HEK293 (cell line): ENCODE results near the gene NEURL2.

Experiments used
- CTCF ChIA-PET: fragments of 350-600 bp; formaldehyde crosslinking; extraction: SDS; loops from one replicate; lab custom pipeline; 2021; ENCODE audit warnings: antibody characterized with exemption; lab: Yijun Ruan, JAX
- POLR2A ChIA-PET: fragments of 300-600 bp; formaldehyde crosslinking; extraction: SDS; loops from one replicate; lab custom pipeline; 2020; ENCODE audit warnings: antibody characterized with exemption, inconsistent platforms; lab: Yijun Ruan, JAX
- H3K27ac ChIP-seq: fragments of 200-500 bp; sonication (Bioruptor generic); 2 replicates; pipeline ENCODE4 v1.5.1; 2014; ENCODE audit warnings: low read depth, low read length, control low read depth, inconsistent platforms; ENCODE audit errors: extremely low read depth
- H3K36me3 ChIP-seq, 2 experiments: fragments of 200-500 bp in 1 of 2; sonication (Bioruptor generic) in 1 of 2; 1 replicate in 1 of 2; 2 replicates in 1 of 2; pipeline ENCODE4 v1.5.1; 2014 to 2017; ENCODE audit warnings: inconsistent platforms in 2 of 2, low read length in 2 of 2; ENCODE audit not compliant: control insufficient read depth in 2 of 2, insufficient read depth in 1 of 2
- H3K4me1 ChIP-seq: fragments of 200-500 bp; sonication (Bioruptor generic); 2 replicates; pipeline ENCODE4 v1.5.1; 2014; ENCODE audit warnings: mild to moderate bottlenecking, low read length, inconsistent platforms; ENCODE audit not compliant: control insufficient read depth, insufficient read depth
- H3K4me3 ChIP-seq: 2 replicates; pipeline ENCODE4 v1.5.1; 2011; ENCODE audit warnings: low read depth, mild to moderate bottlenecking, control low read depth, low read length, moderate library complexity
- H3K9me3 ChIP-seq: fragments of 200-500 bp; sonication (Bioruptor generic); 2 replicates; pipeline ENCODE4 v1.5.1; 2014; ENCODE audit warnings: low read depth, low read length, inconsistent platforms; ENCODE audit not compliant: control insufficient read depth, insufficient read depth
- GLI4 ChIP-seq: fragments of 450-650 bp; formaldehyde crosslinking; IDR thresholded peaks from 2 replicates; pipeline ENCODE4 v1.5.1; 2016; ENCODE audit warnings: missing biosample characterization, missing genetic modification characterization
- KLF7 ChIP-seq: fragments of 450-650 bp; formaldehyde crosslinking; IDR thresholded peaks from 2 replicates; pipeline ENCODE4 v1.5.1; 2016; ENCODE audit warnings: missing biosample characterization, missing genetic modification characterization, borderline replicate concordance
- MZF1 ChIP-seq: fragments of 450-650 bp; formaldehyde crosslinking; IDR thresholded peaks from 2 replicates; pipeline ENCODE4 v1.5.1; 2017; ENCODE audit warnings: missing biosample characterization, missing genetic modification characterization, borderline replicate concordance
- SP7 ChIP-seq: fragments of 450-650 bp; formaldehyde crosslinking; IDR thresholded peaks from 2 replicates; pipeline ENCODE4 v1.5.1; 2016; ENCODE audit warnings: missing biosample characterization, missing genetic modification characterization
- YY1 ChIP-seq: fragments of 450-650 bp; formaldehyde crosslinking; IDR thresholded peaks from 2 replicates; pipeline ENCODE4 v1.5.1; 2018; ENCODE audit warnings: missing biosample characterization, missing genetic modification characterization
- ZBTB44 ChIP-seq: fragments of 450-650 bp; IDR thresholded peaks from 2 replicates; pipeline ENCODE4 v1.5.1; 2018; ENCODE audit warnings: missing biosample characterization, mild to moderate bottlenecking, missing genetic modification characterization
- ZFP3 ChIP-seq: fragments of 450-650 bp; formaldehyde crosslinking; IDR thresholded peaks from 2 replicates; pipeline ENCODE4 v1.5.1; 2016; ENCODE audit warnings: low read depth, missing biosample characterization, missing genetic modification characterization
- ZNF121 ChIP-seq: fragments of 450-650 bp; formaldehyde crosslinking; IDR thresholded peaks from 2 replicates; pipeline ENCODE4 v1.5.1; 2016; ENCODE audit warnings: missing biosample characterization, missing genetic modification characterization
- ZNF174 ChIP-seq: fragments of 450-650 bp; formaldehyde crosslinking; IDR thresholded peaks from 2 replicates; pipeline ENCODE4 v1.5.0; 2017; ENCODE audit warnings: missing biosample characterization, mild to moderate bottlenecking, missing genetic modification characterization
- ZNF280C ChIP-seq: fragments of 450-650 bp; formaldehyde crosslinking; IDR thresholded peaks from 2 replicates; pipeline ENCODE4 v1.5.1; 2016; ENCODE audit warnings: missing biosample characterization, missing genetic modification characterization
- ZNF394 ChIP-seq: fragments of 450-650 bp; formaldehyde crosslinking; IDR thresholded peaks from 2 replicates; pipeline ENCODE4 v1.5.1; 2016; ENCODE audit warnings: missing biosample characterization, missing genetic modification characterization, mild to moderate bottlenecking, moderate library complexity, borderline replicate concordance
- ZNF488 ChIP-seq: fragments of 450-650 bp; formaldehyde crosslinking; IDR thresholded peaks from 2 replicates; pipeline ENCODE4 v1.5.1; 2016; ENCODE audit warnings: missing biosample characterization, missing genetic modification characterization
- ZNF514 ChIP-seq: fragments of 450-650 bp; formaldehyde crosslinking; IDR thresholded peaks from 2 replicates; pipeline ENCODE4 v1.5.1; 2016; ENCODE audit warnings: missing biosample characterization, missing genetic modification characterization
- ZNF530 ChIP-seq: fragments of 450-650 bp; formaldehyde crosslinking; IDR thresholded peaks from 2 replicates; pipeline ENCODE4 v1.5.1; 2016; ENCODE audit warnings: low read depth, missing biosample characterization, missing genetic modification characterization
- ZNF600 ChIP-seq: fragments of 450-650 bp; formaldehyde crosslinking; IDR thresholded peaks from 2 replicates; pipeline ENCODE4 v1.5.1; 2016; ENCODE audit warnings: missing biosample characterization, missing genetic modification characterization
- ZNF670 ChIP-seq: fragments of 450-650 bp; formaldehyde crosslinking; IDR thresholded peaks from 2 replicates; pipeline ENCODE4 v1.5.1; 2016; ENCODE audit warnings: missing biosample characterization, missing genetic modification characterization, low read depth
- ZNF768 ChIP-seq: fragments of 450-650 bp; formaldehyde crosslinking; IDR thresholded peaks from 2 replicates; pipeline ENCODE4 v1.5.1; 2018; ENCODE audit warnings: missing biosample characterization, mild to moderate bottlenecking, missing genetic modification characterization
- ZNF777 ChIP-seq: fragments of 450-650 bp; formaldehyde crosslinking; IDR thresholded peaks from 2 replicates; pipeline ENCODE4 v1.5.1; 2017; ENCODE audit warnings: missing biosample characterization, missing genetic modification characterization, borderline replicate concordance
- ZNF785 ChIP-seq: fragments of 450-650 bp; formaldehyde crosslinking; IDR thresholded peaks from 2 replicates; pipeline ENCODE4 v1.5.1; 2016; ENCODE audit warnings: missing biosample characterization, missing genetic modification characterization
- TF ChIP-seq, protein P1 (sequence below): fragments of 450-650 bp; IDR thresholded peaks from 2 replicates; pipeline ENCODE4 v1.5.1; 2018; ENCODE audit warnings: missing biosample characterization, missing genetic modification characterization

The NEURL2 gene

DNA sequence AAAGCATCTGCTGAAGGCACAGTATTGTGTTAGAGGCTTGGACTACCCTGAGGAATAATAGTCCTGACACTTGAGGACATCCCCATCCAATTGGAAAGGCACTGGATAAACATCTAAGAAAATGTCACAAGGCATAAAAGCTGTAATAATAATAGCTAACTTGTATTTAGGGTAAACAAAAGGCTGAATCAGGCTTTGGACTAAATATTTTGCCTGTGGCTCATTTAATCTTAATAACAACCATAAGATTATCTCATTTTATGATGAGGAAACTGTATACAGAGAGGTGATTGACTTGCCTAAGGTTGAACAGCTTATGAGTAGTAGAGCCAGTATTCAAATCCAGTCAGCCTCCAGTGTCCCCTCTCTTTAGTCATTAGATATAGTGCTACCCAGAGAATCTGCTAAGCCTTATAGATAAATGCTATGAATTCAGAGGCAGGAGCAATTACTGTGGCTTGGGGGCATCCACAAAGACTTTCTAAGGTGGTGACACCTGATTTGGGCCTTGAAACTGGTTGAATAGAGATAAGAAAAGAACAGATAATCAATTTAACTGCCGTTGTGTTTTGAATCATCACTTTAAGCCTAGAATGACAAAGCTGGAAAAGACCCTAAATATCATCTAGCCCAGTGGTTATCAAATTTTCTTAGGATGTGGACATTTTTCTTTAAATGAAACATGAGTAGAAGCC lies 17.5 kb downstream of the NEURL2 start:
- no peak for TF ChIP-seq ZBTB44 (tag by site-specific recombination)
- TF ChIP-seq ZNF785 (tag by site-specific recombination) = no peak
- TF ChIP-seq ZNF121 (tag by site-specific recombination) = no peak
- no peak for TF ChIP-seq KLF7
- Histone ChIP-seq H3K9me3 (no peaks in the 10 kb centered on the region), H3K27ac (no peak overlapping the region), H3K4me3 (no peak overlapping the region), H3K36me3 (peaks cover 0 to 26% of the 10 kb centered on the region in 2 experiments; a peak in 2 of 3 replicates), H3K4me1 (no peaks in the 10 kb centered on the region)
- CTCF ChIA-PET = interaction anchor here (0.8 kb wide), 1 partner anchor 327 kb away, joined by 3 read pairs; the partner anchor contains the start of gene EPPIN
- POLR2A ChIA-PET = interaction anchor here (1.8 kb wide), 1 partner anchor 7 kb away, joined by 6 read pairs; the partner anchor contains the start of gene ZSWIM1

- Histone ChIP-seq H3K27ac (no peak overlapping the region), H3K36me3 (peaks cover 0 to 17% of the 10 kb centered on the region in 2 experiments; a peak in 2 of 3 replicates)
- TF ChIP-seq ZFP3 (tag by site-specific recombination) (no peak), ZNF488 (no peak), MZF1 (tag by site-specific recombination) (no peak), ZNF394 (no peak), ZNF174 (no peak), ZNF514 (tag by site-specific recombination) (no peak), ZNF670 (no peak), ZNF777 (tag by site-specific recombination) (no peak), ZNF530 (no peak), ZNF768 (no peak), ZNF600 (tag by site-specific recombination) (no peak), GLI4 (no peak), SP7 (no peak), YY1 (tag by site-specific recombination) (no peak), ZNF280C (tag by site-specific recombination) (no peak)
- TF ChIP-seq, protein P1, sequence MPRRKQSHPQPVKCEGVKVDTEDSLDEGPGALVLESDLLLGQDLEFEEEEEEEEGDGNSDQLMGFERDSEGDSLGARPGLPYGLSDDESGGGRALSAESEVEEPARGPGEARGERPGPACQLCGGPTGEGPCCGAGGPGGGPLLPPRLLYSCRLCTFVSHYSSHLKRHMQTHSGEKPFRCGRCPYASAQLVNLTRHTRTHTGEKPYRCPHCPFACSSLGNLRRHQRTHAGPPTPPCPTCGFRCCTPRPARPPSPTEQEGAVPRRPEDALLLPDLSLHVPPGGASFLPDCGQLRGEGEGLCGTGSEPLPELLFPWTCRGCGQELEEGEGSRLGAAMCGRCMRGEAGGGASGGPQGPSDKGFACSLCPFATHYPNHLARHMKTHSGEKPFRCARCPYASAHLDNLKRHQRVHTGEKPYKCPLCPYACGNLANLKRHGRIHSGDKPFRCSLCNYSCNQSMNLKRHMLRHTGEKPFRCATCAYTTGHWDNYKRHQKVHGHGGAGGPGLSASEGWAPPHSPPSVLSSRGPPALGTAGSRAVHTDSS = no peak
- TF ChIP-seq, all 188 proteins: peak for 0
- H3K9me3 ChIP-seq = no peaks in the 10 kb centered on the region
- ChIA-PET POLR2A (interaction anchor here (1.8 kb wide), 1 partner anchor 8 kb away, joined by 6 read pairs; the partner anchor contains the start of gene ZSWIM1), CTCF (no interaction called here)
- no peak overlapping the region for H3K4me3 ChIP-seq
- H3K4me1 ChIP-seq = no peaks in the 10 kb centered on the region
Measured at GRCh38 chr20:45872626-45873025, 18.4 kb downstream of the NEURL2 start.
